HepG2 (cell line): Measurements from ENCODE around the gene RABGGTA. TPM values are rescaled to one million over a fixed set of nuclear protein-coding genes. Genes with fewer than 3 reads are reported as not detected.

ENCODE experiments used
- BORCS8-MEF2B ChIP-seq: sonication (generic); formaldehyde crosslinking; IDR thresholded peaks from 2 replicates; pipeline ENCODE4 v1.8.0; 2022; ENCODE audit warnings: mild to moderate bottlenecking, missing genetic modification reagents
- GATAD1 ChIP-seq: IDR thresholded peaks from 2 replicates; pipeline ENCODE4 v1.6.1; 2016; ENCODE audit warnings: missing genetic modification reagents, missing compliant biosample characterization
- HNRNPUL1 ChIP-seq: fragments of 200-400 bp; formaldehyde crosslinking; IDR thresholded peaks from 2 replicates; pipeline ENCODE4 v1.6.1; 2017; ENCODE audit warnings: low read depth, mild to moderate bottlenecking, low read length, moderate library complexity
- HOXA5 ChIP-seq: sonication (generic); formaldehyde crosslinking; IDR thresholded peaks from 2 replicates; pipeline ENCODE4 v1.4.0; 2020; ENCODE audit warnings: missing genetic modification reagents
- HOXA7 ChIP-seq: sonication (generic); formaldehyde crosslinking; IDR thresholded peaks from 2 replicates; pipeline ENCODE4 v1.8.1; 2022; ENCODE audit warnings: mild to moderate bottlenecking, missing genetic modification reagents, moderate library complexity
- HOXD1 ChIP-seq: sonication (generic); formaldehyde crosslinking; IDR thresholded peaks from 2 replicates; pipeline ENCODE4 v1.5.0; 2020; ENCODE audit warnings: missing genetic modification reagents
- MTA3 ChIP-seq: sonication (generic); formaldehyde crosslinking; IDR thresholded peaks from 2 replicates; pipeline ENCODE4 v1.4.0; 2020; ENCODE audit warnings: missing genetic modification reagents
- MTF1 ChIP-seq: sonication (generic); formaldehyde crosslinking; IDR thresholded peaks from 2 replicates; pipeline ENCODE4 v1.5.0; 2020; ENCODE audit warnings: missing genetic modification reagents
- SETDB1 ChIP-seq: sonication (generic); formaldehyde crosslinking; IDR thresholded peaks from 2 replicates; pipeline ENCODE4 v1.5.1; 2020; ENCODE audit warnings: missing genetic modification reagents, mild to moderate bottlenecking, borderline replicate concordance
- SP140L ChIP-seq: sonication (generic); formaldehyde crosslinking; IDR thresholded peaks from 2 replicates; pipeline ENCODE4 v1.4.0; 2020; ENCODE audit warnings: missing genetic modification reagents, borderline replicate concordance
- ZBTB1 ChIP-seq: sonication (generic); formaldehyde crosslinking; IDR thresholded peaks from 2 replicates; pipeline ENCODE4 v1.4.0; 2020; ENCODE audit warnings: missing genetic modification reagents, borderline replicate concordance
- ZFP37 ChIP-seq: sonication (generic); formaldehyde crosslinking; IDR thresholded peaks from 2 replicates; pipeline ENCODE4 v1.4.0; 2020; ENCODE audit warnings: missing genetic modification reagents, borderline replicate concordance
- ZNF407 ChIP-seq: sonication (generic); formaldehyde crosslinking; IDR thresholded peaks from one replicate; pipeline ENCODE4 v1.5.1; 2020; ENCODE audit warnings: mild to moderate bottlenecking, missing genetic modification reagents; ENCODE audit errors: not compliant biosample characterization
- ZNF44 ChIP-seq: sonication (generic); formaldehyde crosslinking; IDR thresholded peaks from 2 replicates; pipeline ENCODE4 v1.5.1; 2020; ENCODE audit warnings: mild to moderate bottlenecking, missing genetic modification reagents
- ZNF549 ChIP-seq: sonication (generic); formaldehyde crosslinking; IDR thresholded peaks from 2 replicates; pipeline ENCODE4 v1.5.0; 2020; ENCODE audit warnings: missing genetic modification reagents
- ZNF562 ChIP-seq: sonication (generic); formaldehyde crosslinking; IDR thresholded peaks from 2 replicates; pipeline ENCODE4 v1.8.0; 2022; ENCODE audit warnings: missing genetic modification reagents, borderline replicate concordance
- ZNF615 ChIP-seq: sonication (generic); formaldehyde crosslinking; IDR thresholded peaks from 2 replicates; pipeline ENCODE4 v1.5.0; 2020; ENCODE audit warnings: mild to moderate bottlenecking, missing genetic modification reagents, borderline replicate concordance
- ZNF75D ChIP-seq: sonication (generic); formaldehyde crosslinking; IDR thresholded peaks from 2 replicates; pipeline ENCODE4 v1.8.1; 2023; ENCODE audit warnings: missing genetic modification reagents, mild to moderate bottlenecking, borderline replicate concordance
- ZNF781 ChIP-seq: sonication (generic); formaldehyde crosslinking; IDR thresholded peaks from 2 replicates; pipeline ENCODE4 v1.5.1; 2020; ENCODE audit warnings: borderline replicate concordance, mild to moderate bottlenecking, missing genetic modification reagents; ENCODE audit errors: not compliant biosample characterization
- polyA plus RNA-seq, 8 experiments: library from polyadenylated mRNA; depleted of rRNA in 3 of 8; stranded (reverse) in 7 of 8; unstranded in 1 of 8; fragments of >200 nt; fragmentation: Illumina TruSeq in 4 of 8; extraction: Trizol in 4 of 8; gene quantifications; 2 replicates each; pipeline versions ENCODE4 v1.2.1 to v1.2.3, GENCODE V29; 2011 to 2016; ENCODE audit warnings: low read depth in 4 of 8, missing spikeins in 1 of 8, mixed read lengths in 1 of 8; ENCODE audit not compliant: insufficient read depth in 1 of 8
- total RNA-seq, 5 experiments: library from RNA; depleted of rRNA; stranded (reverse); fragments of >200 nt; fragmentation: Illumina TruSeq; extraction: Trizol; gene quantifications; 2 replicates each; pipeline ENCODE4 v1.2.3, GENCODE V29; 2016; ENCODE audit warnings: low read depth in 1 of 5
- TF ChIP-seq, protein P1 (sequence below): IDR thresholded peaks from 2 replicates; pipeline ENCODE4 v1.6.1; 2016
- TF ChIP-seq, protein P2 (sequence below): sonication (generic); formaldehyde crosslinking; IDR thresholded peaks from 2 replicates; pipeline ENCODE4 v1.8.1; 2023; ENCODE audit warnings: mild to moderate bottlenecking, missing genetic modification reagents, borderline replicate concordance

The RABGGTA gene
- total and polyA plus RNA-seq, 2 of the 13 experiments (the other 11 are each of a cell fraction or from before 2014, with no cell fraction given), result 57.9 to 90.8 TPM

DNA sequence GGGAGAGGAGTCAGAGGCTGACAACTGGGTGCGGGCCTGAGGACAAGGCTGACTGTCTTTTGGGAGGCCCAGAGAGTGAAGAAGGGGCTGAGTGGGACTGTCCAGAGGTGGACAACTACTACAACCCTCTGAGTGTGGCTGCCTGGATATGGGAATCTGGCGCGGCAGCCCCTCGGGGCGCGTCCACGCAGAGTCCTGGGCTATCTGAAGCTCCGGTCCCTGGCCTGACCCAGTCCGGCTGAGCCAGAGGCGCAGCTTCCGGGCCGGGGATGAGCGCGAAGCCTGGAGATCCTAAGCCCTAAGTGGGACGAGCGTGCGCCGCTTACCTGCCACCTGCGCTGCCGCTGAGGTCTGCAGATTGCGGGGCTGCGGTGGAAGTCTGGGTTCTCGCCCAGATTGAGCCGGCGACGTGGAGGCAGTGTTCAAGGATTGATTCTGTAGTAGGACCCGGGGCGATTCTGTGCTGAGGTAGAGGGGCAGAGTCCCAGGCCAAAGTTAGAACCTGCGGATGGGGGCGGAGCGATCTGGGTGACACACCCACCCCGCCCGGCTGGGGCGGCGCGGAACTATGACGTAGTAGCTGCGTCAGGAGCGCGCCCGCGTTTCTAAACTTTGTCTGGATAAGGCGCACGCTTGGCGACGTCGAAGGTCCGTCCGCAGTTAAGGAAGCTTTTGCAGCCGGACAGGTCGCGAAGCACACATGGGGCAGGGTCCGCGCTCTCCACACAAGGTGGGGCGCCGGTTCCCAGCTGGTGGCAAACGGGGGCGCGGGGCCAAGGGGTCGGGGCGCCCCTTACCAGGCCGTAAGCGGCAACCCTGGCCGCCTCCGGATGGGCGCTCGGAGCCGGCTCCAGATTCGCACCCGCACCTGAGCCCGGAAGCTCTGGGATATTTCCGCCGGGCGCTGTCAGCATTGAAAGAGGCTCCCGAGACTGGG is 28.1 kb upstream of the RABGGTA start, which contains the start of the genes DHRS1 and NOP9 (continued):
- TF ChIP-seq MTF1 (CRISPR knock-in tag), result no peak; the same call in none of the 2 replicates
- TF ChIP-seq HNRNPUL1, result no peak
- TF ChIP-seq ZBTB1, result no peak; the same call in 1 of the 2 replicates
- peak; percentile 99 for TF ChIP-seq GATAD1 (CRISPR knock-in tag)
- peak; percentile 90 for TF ChIP-seq ZNF549 (CRISPR knock-in tag)
- no peak for TF ChIP-seq MTA3 (CRISPR knock-in tag)
- TF ChIP-seq, protein P1, sequence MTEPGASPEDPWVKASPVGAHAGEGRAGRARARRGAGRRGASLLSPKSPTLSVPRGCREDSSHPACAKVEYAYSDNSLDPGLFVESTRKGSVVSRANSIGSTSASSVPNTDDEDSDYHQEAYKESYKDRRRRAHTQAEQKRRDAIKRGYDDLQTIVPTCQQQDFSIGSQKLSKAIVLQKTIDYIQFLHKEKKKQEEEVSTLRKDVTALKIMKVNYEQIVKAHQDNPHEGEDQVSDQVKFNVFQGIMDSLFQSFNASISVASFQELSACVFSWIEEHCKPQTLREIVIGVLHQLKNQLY, result no peak; the same call in 1 of the 2 replicates
- peak; percentile 75; the same call in 1 of the 2 replicates for TF ChIP-seq SP140L
- peak; percentile 99 for TF ChIP-seq ZNF407 (CRISPR knock-in tag)
- peak; percentile 100 for TF ChIP-seq ZNF44 (CRISPR knock-in tag)
- peak; percentile 95 for TF ChIP-seq HOXD1 (CRISPR knock-in tag)
- peak; percentile 95 for TF ChIP-seq BORCS8-MEF2B (CRISPR knock-in tag)
- TF ChIP-seq ZNF75D (CRISPR knock-in tag), result no peak; the same call in 1 of the 2 replicates
- TF ChIP-seq, protein P2, sequence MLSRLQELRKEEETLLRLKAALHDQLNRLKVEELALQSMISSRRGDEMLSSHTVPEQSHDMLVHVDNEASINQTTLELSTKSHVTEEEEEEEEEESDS (CRISPR knock-in tag), result 0 out of 2 replicates have a peak, but pooled peaks have one; percentile 92
- TF ChIP-seq ZNF562 (CRISPR knock-in tag), result no peak
- peak; percentile 99 for TF ChIP-seq ZNF781
- peak; percentile 98 for TF ChIP-seq HOXA5 (CRISPR knock-in tag)
- TF ChIP-seq ZNF615 (CRISPR knock-in tag), result peak; percentile 94
- TF ChIP-seq HOXA7, result no peak
- peak; percentile 96 for TF ChIP-seq ZFP37
- TF ChIP-seq SETDB1, result no peak
